Measurements from ENCODE around the gene PRKN.

DNA sequence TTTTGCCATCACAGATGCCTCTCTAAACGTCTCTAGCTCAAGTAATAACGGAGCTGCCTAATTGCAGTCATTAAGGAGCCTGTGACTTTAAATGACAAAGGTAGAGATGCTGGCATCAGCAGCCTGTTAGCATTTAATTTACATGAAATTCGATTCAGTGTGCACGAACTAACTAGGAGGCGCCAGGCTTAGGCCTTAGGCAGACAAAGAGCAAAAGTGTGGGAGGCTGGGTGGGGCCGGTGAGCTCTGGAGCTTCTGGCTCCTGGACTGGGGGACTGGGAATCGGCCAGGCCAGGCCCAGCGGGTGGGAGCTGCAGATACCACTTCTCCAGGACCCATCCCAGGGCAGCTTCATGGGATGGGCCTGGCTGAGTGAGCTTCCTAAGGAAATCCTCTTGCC, 1283.7 kb downstream of the PRKN start:
- TF ChIP-seq, protein P1, sequence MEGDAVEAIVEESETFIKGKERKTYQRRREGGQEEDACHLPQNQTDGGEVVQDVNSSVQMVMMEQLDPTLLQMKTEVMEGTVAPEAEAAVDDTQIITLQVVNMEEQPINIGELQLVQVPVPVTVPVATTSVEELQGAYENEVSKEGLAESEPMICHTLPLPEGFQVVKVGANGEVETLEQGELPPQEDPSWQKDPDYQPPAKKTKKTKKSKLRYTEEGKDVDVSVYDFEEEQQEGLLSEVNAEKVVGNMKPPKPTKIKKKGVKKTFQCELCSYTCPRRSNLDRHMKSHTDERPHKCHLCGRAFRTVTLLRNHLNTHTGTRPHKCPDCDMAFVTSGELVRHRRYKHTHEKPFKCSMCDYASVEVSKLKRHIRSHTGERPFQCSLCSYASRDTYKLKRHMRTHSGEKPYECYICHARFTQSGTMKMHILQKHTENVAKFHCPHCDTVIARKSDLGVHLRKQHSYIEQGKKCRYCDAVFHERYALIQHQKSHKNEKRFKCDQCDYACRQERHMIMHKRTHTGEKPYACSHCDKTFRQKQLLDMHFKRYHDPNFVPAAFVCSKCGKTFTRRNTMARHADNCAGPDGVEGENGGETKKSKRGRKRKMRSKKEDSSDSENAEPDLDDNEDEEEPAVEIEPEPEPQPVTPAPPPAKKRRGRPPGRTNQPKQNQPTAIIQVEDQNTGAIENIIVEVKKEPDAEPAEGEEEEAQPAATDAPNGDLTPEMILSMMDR (IDR thresholded peaks at IDR 0.05), result no peak
- TF ChIP-seq POLR2A (IDR thresholded peaks at IDR 0.05), result no peak
